Measurements from ENCODE around the gene PLEKHG7. TPM values are rescaled to one million over a fixed set of nuclear protein-coding genes. Genes with fewer than 3 reads are reported as not detected.
"Not testable (repeated sequence)": the region's sequence is repeated elsewhere in the genome, so short reads cannot be mapped to it uniquely, and the experiment has no call there.

PLEKHG7 gene
- total RNA-seq, 4 donors from 2014 or later: 2.5 to 8.6 (median 4.3) TPM

DNA sequence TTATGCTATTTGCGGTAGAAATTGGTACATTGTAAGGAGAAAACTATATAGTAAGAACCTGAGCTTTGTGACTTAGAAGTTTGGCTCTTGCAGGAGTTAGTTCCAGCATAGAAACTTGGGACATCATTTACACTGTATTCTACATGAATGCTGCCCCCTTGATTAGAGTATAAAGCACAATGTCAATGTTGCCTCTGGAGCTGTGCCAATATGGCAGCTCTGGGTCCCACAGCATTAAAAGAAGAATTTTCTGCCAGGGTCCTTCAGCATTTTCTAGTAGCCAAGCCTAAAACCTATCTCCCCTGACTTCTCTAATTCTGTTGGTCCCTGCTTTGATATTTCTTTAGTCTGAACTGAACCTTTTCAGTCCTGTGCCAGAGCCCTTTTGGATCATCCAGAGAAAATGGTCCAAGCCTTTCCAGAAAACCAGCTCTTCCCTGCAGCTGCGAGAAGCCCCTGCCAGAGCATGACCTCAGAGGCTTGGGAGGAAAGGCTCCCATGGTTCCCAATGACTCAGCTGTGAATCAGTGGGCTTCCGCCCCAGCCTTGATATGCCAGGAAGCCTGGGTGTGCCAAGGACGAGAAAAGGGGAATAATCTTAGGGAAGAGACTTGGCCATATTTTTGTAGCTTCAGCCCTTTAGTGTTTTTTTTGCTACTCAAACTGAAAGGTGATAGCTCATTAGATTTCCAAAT is 43.2 kb downstream of the PLEKHG7 start:
- in situ Hi-C loops (cut with MboI; ENCODE audit: low pct_ligation_motif_present in 1 of 4, low pct_unique_long_range_greater_than_20kb in 1 of 4, low sequenced_read_pairs in 3 of 4) (no loop called here), intact Hi-C loops (cut with DNase I; ENCODE audit: low total_unique reads) (no loop called here)
- Histone ChIP-seq H3K4me3 (no peak overlapping the region), H3K9me3 (no peaks in the 10 kb centered on the region), H3K36me3 (no peaks in the 10 kb centered on the region), H3K27ac (peak overlapping the region in 3 of 4 donors; percentile 15 to 41 (median 33)), H3K4me1 (no peaks in the 10 kb centered on the region), H3K27me3 (no peaks in the 10 kb centered on the region)
- WGBS, 2 donors (ENCODE audit: low coverage in 1 of 2): 87 to 91% methylated on average over 1 to 4 of the region's 4 CpGs
- peak; percentile 29 for DNase-seq
- no peak for TF ChIP-seq POLR2AphosphoS5 (IDR thresholded peaks at IDR 0.05)
- no peak for TF ChIP-seq EP300 (IDR thresholded peaks at IDR 0.05; ENCODE audit: low read depth)
- TF ChIP-seq, protein P1, sequence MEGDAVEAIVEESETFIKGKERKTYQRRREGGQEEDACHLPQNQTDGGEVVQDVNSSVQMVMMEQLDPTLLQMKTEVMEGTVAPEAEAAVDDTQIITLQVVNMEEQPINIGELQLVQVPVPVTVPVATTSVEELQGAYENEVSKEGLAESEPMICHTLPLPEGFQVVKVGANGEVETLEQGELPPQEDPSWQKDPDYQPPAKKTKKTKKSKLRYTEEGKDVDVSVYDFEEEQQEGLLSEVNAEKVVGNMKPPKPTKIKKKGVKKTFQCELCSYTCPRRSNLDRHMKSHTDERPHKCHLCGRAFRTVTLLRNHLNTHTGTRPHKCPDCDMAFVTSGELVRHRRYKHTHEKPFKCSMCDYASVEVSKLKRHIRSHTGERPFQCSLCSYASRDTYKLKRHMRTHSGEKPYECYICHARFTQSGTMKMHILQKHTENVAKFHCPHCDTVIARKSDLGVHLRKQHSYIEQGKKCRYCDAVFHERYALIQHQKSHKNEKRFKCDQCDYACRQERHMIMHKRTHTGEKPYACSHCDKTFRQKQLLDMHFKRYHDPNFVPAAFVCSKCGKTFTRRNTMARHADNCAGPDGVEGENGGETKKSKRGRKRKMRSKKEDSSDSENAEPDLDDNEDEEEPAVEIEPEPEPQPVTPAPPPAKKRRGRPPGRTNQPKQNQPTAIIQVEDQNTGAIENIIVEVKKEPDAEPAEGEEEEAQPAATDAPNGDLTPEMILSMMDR (IDR thresholded peaks at IDR 0.05): no peak
- no peak for TF ChIP-seq POLR2A (IDR thresholded peaks at IDR 0.05)

DNA sequence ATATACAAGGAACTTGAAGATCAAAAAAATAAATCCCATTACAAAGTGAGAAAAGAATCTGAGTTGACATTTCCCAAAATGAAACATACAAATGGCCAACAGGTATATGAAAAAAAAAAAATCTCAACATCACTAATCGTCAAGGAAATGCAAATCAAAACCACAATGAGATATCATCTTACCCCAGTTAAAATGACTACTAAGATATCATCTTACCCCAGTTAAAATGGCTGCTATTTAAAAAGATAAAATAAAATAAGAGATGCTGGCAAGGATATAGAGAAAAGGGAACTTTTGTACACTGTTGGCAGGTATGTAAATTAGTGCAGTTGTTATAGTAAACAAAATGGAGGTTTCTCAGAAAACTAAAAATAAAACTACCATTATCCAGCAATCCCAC is 44.4 kb downstream of the PLEKHG7 start:
- Histone ChIP-seq H3K27me3 (no peaks in the 10 kb centered on the region), H3K27ac (no peak overlapping the region), H3K36me3 (no peaks in the 10 kb centered on the region), H3K4me3 (no peak overlapping the region), H3K4me1 (no peaks in the 10 kb centered on the region), H3K9me3 (no peaks in the 10 kb centered on the region)
- DNase-seq: no peak
- intact Hi-C loops (cut with DNase I; ENCODE audit: low total_unique reads) (no loop called here), in situ Hi-C loops (cut with MboI; ENCODE audit: low pct_ligation_motif_present in 1 of 4, low pct_unique_long_range_greater_than_20kb in 1 of 4, low sequenced_read_pairs in 3 of 4) (no loop called here)
- TF ChIP-seq, protein P1 (IDR thresholded peaks at IDR 0.05): no peak
- TF ChIP-seq POLR2A (IDR thresholded peaks at IDR 0.05): no peak
- TF ChIP-seq POLR2AphosphoS5 (IDR thresholded peaks at IDR 0.05): no peak
- TF ChIP-seq EP300 (IDR thresholded peaks at IDR 0.05; ENCODE audit: low read depth): no peak
- WGBS, 2 donors (ENCODE audit: low coverage in 1 of 2): 33 to 60% methylated on average over 1 of the region's 1 CpG

DNA sequence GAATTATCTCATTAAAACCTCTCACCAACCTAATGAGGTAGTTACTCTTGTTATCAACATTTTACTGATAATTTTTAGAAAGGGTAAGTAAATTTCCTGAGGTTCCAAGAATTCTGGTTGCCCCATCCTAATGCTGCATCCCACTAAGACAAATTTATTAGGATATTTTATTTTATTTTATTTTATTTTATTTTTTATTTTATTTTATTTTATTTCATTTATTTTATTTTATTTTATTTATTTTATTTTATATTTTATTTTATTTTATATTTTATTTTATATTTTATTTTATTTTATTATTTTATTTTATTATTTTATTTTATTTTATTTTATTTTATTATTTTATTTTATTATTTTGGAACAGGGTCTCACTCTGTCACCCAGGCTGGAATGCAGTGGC is 46.9 kb downstream of the PLEKHG7 start:
- intact Hi-C loops (cut with DNase I; ENCODE audit: low total_unique reads); DNase-seq; in situ Hi-C loops (cut with MboI; ENCODE audit: low pct_ligation_motif_present in 1 of 4, low pct_unique_long_range_greater_than_20kb in 1 of 4, low sequenced_read_pairs in 3 of 4): not testable (repeated sequence)

DNA sequence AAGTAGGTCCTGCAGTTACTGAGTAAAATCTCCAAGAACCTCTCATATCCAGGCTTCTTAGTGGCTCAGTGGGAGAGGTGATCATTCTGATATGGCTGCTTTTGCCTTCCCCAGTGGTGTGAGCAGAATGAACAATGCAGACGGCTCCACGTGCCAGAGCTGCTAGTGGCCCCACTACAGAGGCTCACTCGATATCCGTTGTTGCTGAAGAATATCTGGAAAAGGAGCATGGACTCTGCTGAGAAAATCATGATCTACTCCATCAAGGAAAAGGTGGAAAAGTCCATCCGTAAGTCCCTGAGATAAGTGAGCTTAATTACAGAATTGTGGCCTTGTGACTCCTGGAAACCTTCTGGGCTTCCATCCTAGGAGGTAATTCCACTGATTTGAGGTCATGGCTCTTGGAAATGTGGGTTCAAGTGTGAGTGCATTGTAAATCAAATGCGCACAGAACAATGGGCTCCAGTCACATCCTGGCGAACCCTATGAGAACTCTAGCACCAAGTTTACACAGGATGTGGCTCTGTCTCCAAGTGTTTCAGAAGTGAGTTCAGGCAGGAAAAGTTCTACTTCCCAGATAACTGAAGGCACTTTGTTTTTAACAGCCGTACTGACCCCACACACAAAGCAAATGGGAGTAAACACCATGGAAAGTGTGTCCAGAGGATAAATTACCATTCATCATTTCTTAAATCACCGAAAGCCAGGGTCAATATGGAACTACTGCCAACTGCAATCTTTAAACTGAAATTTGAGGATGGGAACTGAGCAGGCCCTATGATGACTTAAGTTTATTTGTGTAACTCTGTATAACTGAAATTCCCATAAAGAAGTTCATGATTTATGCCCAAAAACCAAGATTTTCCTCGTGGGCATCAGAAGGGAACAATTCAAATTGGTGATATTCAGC is 51.4 kb downstream of the PLEKHG7 start:
- no peaks in the 10 kb centered on the region for H3K9me3 ChIP-seq
- H3K27me3 ChIP-seq: no peaks in the 10 kb centered on the region
- no peak overlapping the region for H3K27ac ChIP-seq
- in situ Hi-C loops (cut with MboI; ENCODE audit: low pct_ligation_motif_present in 1 of 4, low pct_unique_long_range_greater_than_20kb in 1 of 4, low sequenced_read_pairs in 3 of 4): no loop called here
- no peak for DNase-seq
- H3K4me3 ChIP-seq: no peak overlapping the region
- TF ChIP-seq, protein P1 (IDR thresholded peaks at IDR 0.05): no peak
- TF ChIP-seq EP300 (IDR thresholded peaks at IDR 0.05; ENCODE audit: low read depth) (no peak), POLR2AphosphoS5 (IDR thresholded peaks at IDR 0.05) (no peak), POLR2A (IDR thresholded peaks at IDR 0.05) (no peak)
- intact Hi-C loops (cut with DNase I; ENCODE audit: low total_unique reads): no loop called here
- 54 to 86% methylated on average over 1 to 10 of the region's 10 CpGs for WGBS, 2 donors (ENCODE audit: low coverage in 1 of 2)
- no peaks in the 10 kb centered on the region for H3K36me3 ChIP-seq
- no peaks in the 10 kb centered on the region for H3K4me1 ChIP-seq

More for the DNA sequence above, 46.9 kb downstream of the PLEKHG7 start:
- H3K4me1 ChIP-seq, H3K4me3 ChIP-seq, H3K27me3 ChIP-seq, H3K36me3 ChIP-seq, H3K9me3 ChIP-seq, H3K27ac ChIP-seq: not testable (repeated sequence)

Measured in transverse colon (tissue), 4 donors.